COR-L47 (cell line): ENCODE measurements around the gene SQOR.
A peak's percentile ranks its signal among the peaks of the same experiment; 100 is the strongest.

Experiments used
- DNase-seq: peaks from one replicate; lab custom pipeline; 2025; lab: John Stamatoyannopoulos, UW

Gene SQOR

DNA sequence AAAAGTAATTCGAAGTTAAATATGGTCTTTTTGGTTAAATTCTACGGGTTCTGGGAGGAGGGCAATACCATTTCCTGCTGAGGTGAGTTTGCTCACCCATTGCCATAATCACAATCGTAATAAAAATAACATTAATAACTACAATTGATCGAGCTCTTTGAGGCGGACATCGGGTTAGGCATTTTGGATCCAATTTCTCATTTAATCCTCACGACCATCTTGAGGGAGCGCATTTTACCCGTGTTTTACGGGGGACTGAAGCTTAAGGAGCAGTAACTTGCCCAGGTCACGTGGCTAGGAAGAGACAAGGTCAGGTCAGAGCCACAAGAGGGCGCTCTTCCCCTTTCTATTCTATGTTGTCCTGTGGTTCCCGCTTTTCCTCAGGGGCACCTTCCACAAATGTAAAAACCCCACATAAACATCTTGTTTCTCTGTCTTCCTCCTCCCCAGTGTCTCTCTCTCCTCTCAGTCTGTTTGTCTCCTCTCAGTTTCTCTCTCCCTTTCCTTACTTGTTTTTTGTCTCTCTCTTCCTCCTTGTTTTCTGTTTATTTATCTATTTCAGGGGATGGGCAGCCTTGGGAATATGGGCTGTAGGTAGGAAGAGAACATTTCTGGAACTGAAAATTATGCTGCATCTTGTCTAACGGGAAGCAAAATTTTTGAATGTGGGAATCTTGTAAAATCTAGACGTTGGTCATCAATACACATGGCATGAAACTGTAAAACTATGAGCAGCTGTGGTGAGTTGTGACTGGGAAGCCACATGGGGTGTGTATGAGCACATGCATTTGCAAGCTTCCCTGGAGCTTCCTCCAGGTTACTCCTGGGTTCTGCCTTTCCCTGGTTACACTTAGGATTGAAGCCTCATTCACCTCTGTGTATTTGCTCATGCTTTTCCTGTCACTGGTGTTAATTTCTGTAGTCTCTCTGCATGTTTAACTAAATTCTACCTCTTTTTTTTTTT, 71.0 kb downstream of the SQOR start:
- DNase-seq: peak; percentile 78

DNA sequence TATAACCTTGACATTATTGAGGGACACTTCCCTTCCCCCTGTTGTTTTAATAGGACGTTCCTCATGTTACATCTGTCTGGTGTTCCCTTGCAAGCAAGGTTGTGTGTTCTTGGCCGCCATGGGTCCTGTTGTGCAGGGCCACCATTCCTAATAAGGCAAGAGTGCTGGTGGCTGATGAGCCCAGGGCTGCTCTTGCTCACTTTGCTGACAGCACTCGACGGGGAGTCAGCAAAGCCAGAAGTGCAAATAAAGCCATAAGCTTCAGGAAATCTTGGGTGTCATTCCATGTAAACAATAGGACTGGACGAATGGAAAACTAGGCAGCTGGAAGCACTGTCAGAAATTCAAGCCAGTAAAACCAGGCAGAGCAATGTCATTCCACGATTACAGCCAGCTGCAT, 75.8 kb downstream of the SQOR start:
- peak; percentile 6 for DNase-seq

DNA sequence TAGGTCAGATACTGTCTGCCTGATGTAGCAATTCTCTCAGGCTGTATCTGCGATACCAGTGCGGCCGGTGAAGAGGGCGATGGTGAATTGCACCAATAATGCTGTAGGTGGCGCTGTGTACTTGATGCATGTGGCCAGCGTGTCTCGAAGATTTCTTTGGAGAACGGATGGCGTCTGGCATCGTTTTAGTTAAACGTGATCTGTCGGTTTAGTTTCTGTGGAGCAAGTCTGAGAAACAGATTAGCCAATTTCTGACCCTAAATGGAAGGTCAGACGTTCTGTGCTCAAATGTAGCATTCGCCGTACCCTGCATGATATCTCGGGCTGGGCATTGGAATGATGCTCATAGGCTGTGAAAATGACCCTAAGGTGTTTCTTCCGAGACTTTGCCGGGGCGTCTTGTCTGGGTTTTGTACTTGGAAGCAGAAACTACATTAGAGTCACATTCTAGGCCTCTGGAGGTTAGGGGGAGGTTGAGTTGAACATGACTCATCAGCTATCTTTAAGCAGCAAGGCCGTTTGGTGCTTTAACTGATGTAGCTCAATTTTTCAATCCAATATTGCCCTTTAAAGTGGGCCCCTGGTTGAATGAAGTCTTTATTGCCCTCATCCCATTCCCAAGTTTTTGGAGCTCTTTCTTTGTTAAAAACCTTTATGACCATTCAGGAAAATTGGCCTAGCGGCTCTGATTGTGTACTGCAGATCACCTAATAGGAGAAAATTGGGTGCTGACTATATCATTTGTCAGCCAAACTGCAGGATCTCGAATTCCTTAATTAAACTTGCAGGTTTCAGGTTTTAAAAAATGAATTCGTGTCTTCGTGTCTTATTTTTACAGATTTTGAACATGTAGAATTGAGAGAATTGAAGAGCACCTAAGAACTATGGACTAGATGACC, 80.0 kb downstream of the SQOR start:
- peak; percentile 74 for DNase-seq

DNA sequence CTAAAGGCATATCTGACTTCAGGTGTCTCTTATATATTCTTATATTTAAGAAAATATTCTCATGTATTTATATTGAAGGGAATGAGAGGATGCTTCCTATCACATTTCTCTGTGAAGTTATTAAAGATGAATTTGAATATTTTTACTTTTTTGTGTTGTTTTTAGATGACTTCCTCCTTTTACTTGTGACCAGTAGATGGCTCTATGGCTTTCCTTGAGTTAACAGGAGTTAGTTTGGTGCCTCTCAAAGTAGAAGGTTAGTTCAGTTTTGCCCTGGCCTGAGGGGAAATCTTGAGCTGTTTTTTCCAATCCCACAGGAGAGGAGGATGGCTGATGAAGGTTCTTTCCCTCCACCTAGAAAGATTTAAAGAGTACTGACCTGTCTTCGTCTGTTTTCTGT, 80.7 kb downstream of the SQOR start:
- peak; percentile 31 for DNase-seq

DNA sequence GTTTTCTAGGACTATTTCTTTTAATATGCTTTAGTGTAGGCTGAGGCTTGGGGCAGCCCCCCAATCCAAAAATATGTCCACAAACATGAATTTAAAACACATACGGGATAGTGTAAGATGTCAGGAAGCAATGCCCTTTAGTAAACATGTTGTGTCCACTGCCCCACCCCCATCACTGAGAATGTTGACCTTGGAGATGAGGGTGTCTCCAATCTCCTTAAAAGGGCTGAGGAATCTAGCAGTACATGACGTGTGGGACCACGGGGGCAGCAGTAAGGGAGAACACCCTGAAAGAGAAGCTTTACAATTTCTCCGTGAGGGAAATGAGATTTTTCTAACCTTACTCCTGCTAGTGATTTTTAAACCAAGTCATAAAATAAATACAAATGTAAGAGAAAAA, 84.7 kb downstream of the SQOR start:
- DNase-seq: no peak

DNA sequence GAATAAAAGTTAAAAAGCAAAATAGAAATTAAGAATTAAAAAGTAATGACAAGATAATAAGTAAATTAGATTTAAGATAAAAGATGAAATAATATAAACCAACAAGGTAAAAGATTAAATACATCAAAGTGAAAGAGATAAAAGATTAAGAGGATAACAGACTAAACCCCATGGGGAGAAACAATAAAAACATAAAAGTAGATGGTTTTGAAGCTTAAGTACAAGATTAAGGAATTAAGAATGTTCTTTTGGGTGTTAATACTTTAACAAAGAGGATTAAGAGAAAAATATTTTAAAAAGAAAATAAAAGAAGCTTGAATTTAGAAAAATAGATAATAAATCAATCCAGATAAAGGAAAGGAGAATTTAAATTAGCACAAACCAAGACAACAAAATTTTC, 85.4 kb downstream of the SQOR start:
- no peak for DNase-seq

DNA sequence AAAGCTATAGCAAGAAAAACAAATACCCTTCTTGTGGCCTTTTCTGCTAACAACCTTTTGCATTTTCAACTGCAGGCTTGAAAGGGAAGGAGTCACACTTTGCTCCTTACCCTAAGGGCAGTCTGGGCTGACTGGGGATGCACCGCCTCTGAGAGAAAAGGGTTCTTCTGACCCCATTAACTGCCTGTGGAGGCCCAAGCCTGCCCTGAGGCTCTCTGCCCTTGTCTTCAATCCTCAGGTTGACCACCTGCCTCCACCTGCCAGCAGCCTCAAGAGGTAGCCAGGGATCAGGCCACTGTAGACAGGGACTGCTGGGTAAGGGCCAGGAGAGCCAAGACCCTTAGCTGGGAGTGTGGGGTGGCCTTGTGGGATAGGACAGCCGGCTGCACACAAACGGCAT, 93.8 kb downstream of the SQOR start:
- no peak for DNase-seq

DNA sequence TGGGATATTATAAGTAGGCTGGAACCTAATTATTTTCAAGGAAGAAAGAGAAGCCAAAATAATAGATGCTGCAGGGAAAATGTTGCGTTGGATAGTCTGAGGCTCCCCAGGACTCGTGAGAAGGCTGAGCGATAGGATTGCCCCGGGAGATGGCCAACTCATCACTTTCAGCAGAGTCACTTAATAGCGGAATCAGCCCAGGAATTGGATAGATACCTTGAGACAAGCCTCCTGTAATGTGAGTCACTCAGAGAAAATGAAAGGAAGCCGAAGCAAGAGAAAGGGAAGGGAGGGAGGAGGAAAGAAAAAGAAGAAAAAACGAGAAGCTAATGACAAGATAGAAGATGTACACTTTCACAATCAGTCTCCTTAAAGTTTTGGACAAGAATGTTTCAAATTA, 94.3 kb downstream of the SQOR start:
- no peak for DNase-seq

DNA sequence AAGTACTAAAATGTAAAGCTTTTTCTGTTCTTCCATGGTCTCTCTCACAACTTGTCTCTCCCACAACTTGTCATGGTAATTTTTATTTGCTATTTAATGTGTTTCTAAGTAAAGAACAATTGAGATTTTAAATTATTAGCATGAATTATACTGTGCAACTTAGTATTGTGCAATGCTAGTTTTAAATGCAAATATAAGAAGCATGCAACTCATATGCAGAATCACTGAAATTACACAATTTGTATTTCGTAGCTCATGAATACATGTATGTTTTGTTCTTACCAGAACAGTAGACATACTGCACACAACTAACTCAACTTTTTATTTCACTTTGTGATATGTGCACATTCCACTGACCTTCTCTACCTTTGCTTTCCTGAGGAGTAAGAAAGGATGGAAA, 96.5 kb downstream of the SQOR start:
- no peak for DNase-seq

DNA sequence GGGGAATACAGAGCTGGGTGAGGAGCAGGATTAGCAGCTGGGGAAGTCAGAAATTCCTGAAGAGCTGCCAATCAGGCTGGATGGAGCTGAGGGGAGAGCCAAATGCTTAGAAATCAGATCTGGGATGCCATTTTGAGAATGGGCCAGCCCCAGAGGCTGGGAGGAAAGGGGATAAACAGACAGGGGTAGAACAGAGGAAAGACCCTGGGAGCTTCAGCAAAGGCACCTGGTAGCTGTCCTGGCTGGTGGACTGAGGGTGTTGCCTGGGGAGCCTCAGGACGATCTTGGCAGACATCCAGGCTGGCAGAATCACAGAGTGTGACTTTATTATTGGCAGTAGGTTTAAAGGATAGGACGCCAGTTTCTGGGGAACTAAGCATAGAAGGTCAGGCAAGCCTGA, 97.8 kb downstream of the SQOR start:
- DNase-seq: peak; percentile 61

DNA sequence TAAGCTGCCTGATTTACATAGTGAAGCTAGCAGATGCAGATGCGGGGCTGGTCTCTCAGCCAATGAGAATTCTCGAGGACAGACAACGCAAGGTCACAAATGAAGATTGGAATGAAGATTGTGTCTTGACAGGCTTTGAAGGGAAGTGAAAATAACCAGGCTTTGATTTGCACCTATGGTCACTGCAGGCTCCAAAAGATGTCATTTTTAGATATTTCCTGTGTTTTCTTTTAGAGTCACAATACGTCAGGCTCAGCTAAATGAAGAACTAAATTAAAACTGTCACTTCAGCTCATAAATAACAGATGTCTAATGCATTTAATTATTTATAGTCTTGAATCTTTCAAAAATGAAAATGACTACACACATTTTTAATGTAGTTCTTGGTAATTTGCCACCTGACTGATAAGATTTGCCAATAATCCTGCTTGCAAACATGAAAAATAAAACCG, 99.5 kb downstream of the SQOR start:
- no peak for DNase-seq
